Muscle of back (tissue), 13 donors: ENCODE measurements around the gene LEMD1. TPM values are rescaled to one million over a fixed set of nuclear protein-coding genes. Genes with fewer than 3 reads are reported as not detected.

Experiments
- DNase-seq, 3 donors: peaks; one replicate each; pipeline versions ENCODE4 v3.0.0 to v3.0.0-alpha.2; 2013
- long read RNA-seq, 9 donors: transcript quantifications; one replicate each; lab custom pipeline, GENCODE V29; 2026
- polyA plus RNA-seq, 10 donors: library from polyadenylated mRNA; unstranded; fragments of 120-200 nt; gene quantifications; one replicate each; pipeline ENCODE4 v1.2.1, GENCODE V29; 2013; ENCODE audit not compliant: insufficient read length in 10 of 10

The LEMD1 gene, protein sequence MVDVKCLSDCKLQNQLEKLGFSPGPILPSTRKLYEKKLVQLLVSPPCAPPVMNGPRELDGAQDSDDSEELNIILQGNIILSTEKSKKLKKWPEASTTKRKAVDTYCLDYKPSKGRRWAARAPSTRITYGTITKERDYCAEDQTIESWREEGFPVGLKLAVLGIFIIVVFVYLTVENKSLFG
- polyA plus RNA-seq, result not detected
- long read RNA-seq, donor 1, result 0 reads
- long read RNA-seq, donor 2, result 0 reads
- long read RNA-seq, donor 3, result 0 reads
- long read RNA-seq, donor 4, result 0 reads
- long read RNA-seq, donor 5, result 0 reads
- long read RNA-seq, donor 6, result 0 reads
- long read RNA-seq, donor 7, partial matches to known transcripts, result 10 of 10 reads
- long read RNA-seq, donor 7, other reads (novel, unspliced or antisense), result 0 of 10 reads
- long read RNA-seq, donor 8, result 0 reads
- long read RNA-seq, donor 9, result 0 reads

DNA sequence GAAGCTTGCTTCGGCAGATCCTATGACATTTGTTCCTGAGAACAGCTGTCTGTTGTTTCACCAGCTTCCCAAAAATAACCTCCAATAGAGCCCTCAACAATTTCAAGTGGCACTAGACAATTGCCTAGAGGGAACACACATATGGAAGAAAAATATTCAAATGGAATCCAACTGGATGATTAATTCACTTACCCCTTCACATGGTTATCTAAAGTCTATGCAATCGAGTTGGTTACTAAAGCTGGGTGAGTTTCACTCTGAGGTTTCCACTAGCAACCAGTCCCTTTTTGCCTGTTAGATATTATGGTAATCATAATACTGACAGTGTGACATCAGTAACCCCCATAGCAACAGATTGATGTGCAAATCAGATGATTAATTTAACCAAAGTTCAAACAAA is at the start of gene LEMD1:
TSS of gene LEMD1 (minus strand) at position 259 of the 400 bp plus-strand sequence. CDS start 1,520 bp downstream, outside the sequence.
- no peak for DNase-seq

DNA sequence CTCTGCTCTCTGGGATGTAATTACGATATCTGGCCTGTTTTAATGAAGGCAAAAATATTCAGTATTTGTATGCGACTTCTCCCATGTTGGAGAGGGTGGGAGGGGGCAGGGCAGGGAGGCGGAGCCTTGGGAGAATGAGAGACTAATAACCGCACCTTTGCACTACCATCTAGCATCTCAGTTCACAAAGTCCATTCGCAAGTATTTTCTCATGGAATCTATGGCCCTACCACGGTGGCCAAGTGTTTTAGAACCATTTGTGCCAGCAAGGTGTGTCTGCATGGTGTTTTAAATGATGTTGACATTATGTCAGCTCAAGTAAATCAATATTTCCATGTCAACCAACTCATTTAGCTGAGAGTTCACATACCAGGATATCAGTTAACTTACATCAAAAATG is 48.3 kb upstream of the LEMD1 start:
- DNase-seq, result no peak

DNA sequence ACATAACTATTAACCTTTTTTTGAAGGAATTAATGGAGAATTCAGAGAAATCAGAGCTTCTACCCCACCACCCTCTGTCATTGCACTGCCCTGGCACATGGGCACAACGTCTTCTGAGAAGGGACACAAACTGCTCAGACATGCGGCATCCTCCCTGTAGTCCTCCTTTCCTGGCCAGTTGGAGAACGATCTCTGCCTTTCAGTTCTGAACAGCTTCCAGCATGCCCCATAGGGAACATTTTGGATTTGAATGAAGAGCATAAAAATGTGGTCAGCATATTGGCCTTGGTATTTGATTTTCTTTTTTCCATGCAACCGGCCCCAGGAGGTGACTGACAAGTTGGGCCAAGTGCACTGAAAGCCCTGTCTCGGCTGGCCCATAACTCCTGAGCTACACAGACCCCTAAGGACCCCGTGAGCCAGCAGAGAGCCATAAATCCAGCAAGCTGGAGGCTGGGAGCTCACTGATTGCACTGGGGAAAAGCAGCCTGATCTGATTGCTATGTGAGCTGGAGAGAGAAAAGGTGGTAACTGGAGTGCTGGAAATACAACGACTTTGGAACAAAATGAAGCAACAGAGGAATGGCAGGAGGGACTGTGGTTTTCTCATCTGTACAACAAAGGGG is 44.9 kb upstream of the LEMD1 start:
- peak in 1 of 3 donors; percentile 65 for DNase-seq

DNA sequence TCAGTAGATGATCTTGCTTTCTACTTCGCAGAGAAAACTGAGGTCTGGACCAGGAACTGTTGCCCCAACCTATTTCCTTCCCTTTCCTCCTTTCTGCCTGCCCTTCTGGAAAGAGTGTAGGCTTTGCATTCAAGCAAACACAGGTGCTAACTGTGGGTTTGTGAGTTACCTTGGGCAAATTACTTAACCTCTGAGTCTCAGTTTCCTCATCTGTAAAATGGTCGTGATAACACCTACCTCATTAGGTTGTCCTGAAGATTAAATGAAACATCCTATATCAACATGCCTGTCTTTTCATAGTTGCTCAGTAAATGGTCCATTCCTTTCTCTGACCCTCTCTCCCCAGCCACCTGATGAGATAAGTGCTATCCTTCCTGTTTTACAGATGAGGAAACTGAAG is 43.5 kb upstream of the LEMD1 start:
- no peak for DNase-seq

DNA sequence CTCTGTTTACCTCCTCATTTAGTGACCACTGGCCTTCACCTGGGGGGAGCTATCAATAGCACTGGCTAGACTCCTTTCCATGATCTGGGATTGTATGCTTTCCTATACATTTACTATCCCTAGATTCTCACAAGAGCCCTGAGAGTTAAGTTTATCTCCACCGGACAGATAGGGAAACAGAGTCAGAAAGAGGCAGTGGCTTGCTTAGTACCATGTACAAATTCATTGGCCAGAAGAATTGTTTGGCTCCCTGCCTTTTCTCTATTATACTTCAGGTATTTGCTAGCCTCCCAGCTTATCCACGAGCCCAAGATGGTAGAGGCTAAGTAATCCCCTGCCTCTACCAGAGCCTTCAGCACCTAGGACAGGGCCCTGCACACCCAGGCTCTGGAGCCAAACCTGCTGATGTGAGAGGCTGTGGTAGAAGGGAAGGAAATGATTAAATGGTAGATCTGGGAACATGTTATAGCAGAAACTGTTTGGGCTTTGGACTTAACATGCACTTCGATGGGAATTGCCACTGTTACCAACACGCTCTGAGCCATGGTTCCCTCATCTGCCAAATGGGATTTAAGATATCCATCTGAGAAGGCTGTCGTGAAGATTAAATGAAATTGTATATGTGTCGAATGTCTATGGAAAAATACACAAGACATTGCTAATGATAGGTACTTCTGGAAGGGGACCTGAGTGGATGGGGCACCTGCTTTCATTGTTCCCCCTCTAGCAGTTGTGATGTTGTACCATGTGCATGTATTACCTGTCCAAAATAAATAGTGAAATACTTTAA is 37.1 kb upstream of the LEMD1 start:
- peak in 2 of 3 donors; percentile 55 to 78 for DNase-seq

DNA sequence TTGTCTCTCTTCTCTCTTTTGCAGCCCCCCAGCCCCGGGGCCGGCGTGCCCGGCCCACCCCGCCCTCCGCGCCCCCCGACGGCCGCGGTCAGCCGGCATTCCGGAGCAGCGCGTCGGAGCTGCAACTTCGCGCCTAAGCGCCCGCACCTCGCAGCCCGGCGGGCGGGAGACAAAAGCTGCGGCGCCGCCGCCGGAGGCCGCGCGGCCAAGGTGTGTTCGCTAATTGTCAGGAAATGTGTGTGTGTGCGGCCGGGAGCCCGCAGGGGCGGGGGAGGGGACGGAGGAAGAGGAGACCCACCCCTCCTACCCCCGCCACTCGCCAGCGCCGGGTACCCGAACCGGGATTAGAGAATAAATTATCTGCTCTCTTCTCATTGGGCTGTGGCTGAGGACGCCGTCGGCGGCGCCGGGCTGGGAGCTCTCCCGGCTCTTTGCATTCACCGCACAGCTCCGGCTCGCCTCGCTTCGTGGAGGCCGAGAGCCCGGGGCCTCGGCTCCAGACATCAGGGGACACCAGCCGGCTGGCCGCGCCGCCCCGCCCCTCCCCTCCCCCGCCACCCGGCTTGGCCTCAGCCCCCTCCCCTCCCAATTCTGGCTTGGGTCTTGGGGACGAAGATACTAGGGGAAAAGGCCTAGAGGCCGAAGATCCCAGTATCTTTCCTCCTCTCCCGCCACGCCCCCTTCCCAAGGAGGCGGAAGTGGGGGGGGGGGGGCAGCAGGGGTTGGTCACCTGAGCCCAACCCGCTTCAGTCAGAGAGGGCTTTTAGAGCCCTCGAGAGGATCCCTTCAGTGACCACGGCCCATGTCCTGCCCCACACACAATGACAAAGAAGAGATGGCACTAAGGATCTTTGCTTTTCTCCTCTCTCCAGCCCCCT is 35.3 kb upstream of the LEMD1 start:
- DNase-seq, result no peak

DNA sequence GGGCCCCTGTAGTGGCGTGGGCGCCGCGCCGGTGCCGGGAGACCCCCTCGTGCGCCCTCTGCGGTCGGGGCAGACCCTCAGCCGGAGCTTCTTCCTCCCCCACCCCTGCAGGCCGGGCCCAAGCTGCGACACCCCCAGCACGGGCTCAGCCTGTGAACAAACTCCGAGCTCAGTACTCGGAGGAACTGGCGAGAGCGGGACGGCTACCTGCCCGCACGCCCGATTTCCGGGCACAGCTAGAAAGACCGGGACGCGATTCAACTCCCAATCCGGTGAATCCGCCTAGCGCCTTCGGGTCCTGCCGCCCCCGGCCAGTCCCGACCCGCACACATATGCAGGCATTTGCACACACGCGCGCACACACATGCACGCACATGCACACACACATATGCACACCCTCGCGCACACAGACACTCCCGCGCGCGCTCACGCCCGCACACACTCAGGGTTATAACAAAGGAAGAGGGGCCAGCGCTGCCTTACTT is 34.6 kb upstream of the LEMD1 start:
- DNase-seq, result no peak

DNA sequence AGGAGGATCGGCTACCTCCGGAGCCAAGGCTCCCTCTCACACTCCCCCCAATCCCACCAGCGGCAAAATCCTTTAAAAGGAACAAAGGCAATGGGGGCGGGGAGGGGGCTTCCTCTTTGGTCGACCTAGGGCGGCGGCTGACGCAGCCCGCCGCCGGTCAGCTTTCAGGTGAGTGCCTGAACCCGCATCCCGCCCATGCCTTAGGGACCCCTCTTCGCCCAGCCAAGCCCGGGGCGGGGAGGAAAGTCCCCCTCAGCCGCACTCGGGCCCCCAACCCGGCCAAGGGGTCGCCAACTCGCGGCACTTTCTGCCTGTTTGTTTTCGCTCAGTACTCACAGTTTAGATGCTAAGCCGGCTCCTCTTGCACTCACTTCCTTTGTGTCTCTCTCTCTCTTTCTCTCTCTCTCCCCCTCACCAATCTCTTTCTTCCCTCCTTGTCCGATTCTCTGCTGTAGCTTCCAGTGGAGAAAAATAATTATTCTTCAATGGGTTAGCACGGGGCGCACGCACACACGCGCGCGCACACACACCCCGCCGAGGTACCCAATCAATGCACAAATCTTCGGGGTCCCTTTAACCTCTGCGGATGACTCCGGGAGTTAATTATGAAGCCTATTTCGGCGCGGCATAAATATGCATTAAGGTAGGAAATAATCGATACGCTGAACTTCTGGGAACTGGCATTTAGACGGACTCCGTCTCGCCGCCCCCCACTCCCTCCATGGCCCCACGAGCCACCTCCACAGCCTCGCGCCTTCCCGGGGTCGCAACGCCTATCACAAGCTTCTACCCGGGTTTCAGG is 33.9 kb upstream of the LEMD1 start, which contains the start of gene BLACAT1:
TSS of gene BLACAT1 (minus strand) at position 465 of the 802 bp plus-strand sequence.
- DNase-seq, result no peak

DNA sequence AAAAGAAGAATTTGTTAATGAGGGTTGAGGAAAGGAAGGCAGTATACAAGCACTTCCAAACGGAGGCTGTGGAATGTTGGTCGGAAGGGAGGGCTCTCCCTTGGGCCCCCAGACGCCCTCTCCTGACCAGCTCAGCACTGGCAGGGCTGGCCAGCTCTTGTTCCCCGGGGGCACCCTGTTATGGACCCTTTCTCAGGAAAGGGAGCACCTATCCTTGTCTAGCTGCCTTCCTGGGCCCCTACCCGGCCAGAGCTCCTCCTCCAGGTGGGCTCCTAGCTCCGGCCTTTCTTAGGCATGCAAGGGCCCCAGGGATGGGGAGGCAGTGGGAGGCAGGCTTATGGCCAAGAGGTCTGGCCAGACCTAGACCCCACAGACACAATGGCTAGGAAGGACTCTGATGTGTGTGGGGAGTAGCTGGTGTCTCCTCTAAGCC is 33.1 kb upstream of the LEMD1 start:
- DNase-seq, result no peak

DNA sequence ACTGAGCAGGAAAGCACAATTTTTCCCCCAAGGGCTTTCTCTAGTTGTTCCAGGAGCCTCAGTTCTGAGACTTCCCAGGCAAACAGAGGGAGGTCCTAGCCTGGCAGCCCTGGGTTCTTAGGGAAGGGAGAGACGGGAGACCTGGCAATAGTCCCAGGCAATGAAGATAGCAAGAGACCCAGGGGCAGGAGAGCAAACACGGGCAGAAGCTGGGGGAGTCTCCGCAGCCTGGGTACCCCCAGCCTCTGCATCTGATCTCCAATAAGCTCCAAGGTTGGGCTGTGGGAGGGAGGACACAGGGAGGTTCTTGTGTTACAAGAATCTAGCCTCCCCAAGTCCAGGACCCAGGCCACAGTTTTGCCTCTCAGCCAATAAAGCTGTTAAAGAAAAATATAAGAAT is 31.6 kb upstream of the LEMD1 start:
- DNase-seq, result no peak

DNA sequence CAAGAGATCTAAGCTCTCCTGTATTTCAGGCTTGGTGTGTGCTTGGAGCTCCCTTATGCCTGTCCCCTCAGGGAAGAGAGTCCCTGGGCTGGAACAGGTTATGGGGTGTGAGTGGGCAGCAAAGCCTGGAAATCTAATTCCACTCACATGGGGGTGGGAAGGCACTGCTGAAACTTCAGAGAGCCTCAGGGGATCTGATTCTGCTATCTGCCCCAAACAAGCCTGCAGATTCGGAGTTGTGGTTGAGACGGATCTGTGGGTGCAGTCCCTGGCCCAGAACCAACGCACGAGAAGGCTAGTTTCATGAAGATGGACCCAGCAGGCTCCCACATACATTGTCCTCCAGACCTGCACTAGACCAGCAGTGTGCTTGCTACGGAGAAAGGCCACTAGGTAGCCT is 31.1 kb upstream of the LEMD1 start:
- DNase-seq, result no peak

DNA sequence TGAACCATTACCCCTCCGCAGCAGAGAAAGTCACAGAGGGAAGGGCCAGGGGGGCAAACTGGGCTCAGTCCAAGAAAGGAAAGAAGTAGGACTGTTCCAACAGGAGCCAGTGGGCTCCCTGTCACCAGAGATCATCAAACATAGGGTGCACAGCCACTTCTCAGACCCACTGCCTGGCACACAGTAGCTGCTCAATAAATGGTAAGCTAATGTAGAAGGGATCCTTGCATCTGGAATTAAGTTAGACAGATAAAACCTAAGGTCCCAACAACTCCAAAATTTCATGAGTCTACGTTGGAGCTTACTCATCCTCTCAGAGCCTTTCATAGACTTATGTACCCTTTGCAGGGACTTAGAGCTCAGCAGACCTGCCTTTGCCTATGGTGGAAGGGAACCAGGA is 30.5 kb upstream of the LEMD1 start:
- no peak for DNase-seq

DNA sequence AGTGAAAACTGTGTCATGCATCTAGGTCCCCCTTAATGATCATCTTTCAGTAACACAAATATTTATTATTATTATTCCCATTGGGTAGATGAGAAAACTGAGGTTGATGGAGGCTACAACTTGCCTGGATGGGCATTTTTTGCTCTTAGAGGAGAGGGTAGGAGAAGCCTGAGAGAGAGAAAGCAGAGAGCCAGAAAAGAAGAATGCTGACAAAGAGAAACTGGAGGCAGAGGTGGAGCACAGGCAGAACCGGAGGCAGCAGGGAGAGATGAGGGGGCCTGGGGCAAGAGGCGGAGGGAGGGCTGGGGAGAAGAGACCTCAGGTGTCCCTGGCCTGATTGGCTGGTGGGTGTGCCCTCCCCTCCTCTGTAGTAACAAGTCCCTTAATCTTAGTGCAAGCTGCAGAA is 29.9 kb upstream of the LEMD1 start:
- DNase-seq, result no peak

DNA sequence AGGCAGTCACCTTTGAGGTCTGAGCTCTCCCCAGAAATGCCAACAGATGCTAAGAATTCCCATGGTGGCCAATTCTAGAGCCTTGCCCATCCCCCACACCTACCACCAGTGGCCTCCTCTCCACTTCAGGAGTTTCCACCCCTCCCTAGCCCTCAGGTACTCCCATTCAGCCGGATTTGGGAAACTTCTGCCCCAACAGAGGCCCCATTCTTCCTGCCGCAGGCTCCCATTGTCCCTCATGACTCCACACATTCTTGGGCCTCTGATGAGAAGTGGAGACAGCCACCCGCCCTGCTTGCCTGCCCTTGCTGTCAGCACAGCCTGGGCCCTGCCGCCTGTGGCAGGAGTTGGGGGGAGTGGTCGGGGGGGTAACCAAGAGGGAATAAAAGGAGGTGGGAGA is 29.3 kb upstream of the LEMD1 start:
- no peak for DNase-seq

DNA sequence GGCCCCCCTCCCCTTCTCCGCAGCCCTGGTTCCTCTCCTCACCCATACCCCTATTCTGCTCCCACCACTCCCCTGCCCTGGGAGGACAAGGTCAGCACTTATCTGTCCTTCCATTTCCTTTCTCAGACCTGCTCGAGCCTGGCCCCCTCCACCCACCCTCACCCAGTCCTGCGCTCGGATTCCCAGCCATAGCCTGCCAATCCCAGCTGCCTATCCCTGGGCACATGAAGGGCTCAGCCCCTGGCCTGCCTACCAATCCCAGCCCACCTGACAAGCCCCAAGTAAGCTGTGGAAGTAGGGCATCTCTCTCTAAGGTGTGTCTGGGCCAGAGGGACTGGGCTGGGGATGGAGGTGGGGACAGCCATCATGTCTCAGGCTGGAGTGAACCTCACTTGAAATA is 28.6 kb upstream of the LEMD1 start:
- no peak for DNase-seq

DNA sequence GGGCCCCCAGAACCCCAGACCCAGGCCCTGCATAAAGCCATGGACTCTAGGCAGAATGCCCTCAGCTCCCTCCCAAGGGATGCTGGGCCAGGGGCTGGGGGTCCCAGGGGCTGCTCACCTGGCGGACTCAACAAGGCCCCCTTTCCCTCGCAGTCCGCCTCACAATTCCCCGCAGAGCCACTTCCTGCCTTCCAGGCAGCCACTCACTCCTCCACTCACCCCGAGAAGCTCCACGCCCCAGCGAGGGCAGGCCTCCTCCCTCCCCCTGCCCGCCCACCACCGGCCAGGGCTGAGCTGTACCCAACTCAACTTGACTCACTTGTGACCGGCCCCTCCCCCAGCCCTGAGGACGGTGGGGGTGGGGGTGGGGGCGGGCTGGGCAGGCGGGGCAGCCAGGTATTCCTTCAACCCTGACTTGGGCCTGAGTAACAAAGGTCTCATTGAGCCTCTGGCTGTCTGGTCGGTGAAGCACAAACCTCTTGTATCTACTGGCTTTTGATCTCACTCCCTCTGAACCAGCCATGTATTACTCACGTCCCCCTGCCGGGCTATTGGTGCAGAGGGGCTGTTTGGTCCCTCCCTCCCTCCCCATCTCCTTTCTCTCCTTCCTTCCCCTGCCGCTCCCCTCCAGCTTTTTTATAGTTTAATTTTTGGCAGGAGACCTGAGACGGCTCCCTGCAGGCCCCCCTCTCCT is 28.0 kb upstream of the LEMD1 start:
- no peak for DNase-seq

DNA sequence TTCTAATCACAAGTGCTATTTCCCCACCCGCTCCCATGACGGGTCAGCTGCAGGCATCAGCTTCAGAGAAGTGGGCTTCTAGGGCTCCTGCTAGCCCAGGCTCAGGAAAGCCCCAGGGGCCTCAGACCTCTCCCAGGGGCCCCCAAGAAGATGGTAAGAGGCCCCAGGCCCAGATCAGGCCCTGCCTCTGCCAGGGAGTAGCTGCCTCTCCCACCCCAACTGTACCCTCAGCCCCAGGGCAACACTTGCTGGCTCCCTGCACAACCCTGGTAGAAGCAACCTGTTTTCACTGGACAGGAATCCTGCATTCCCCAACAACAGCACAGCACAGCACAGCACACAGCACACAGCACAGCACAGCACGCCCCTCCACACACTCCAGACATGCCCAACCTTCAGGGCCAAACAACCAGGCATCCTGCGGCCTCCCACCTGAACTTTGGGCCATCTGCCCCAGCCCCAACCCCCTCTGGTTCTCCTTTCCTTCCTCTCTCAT is 27.4 kb upstream of the LEMD1 start:
- DNase-seq, result no peak

DNA sequence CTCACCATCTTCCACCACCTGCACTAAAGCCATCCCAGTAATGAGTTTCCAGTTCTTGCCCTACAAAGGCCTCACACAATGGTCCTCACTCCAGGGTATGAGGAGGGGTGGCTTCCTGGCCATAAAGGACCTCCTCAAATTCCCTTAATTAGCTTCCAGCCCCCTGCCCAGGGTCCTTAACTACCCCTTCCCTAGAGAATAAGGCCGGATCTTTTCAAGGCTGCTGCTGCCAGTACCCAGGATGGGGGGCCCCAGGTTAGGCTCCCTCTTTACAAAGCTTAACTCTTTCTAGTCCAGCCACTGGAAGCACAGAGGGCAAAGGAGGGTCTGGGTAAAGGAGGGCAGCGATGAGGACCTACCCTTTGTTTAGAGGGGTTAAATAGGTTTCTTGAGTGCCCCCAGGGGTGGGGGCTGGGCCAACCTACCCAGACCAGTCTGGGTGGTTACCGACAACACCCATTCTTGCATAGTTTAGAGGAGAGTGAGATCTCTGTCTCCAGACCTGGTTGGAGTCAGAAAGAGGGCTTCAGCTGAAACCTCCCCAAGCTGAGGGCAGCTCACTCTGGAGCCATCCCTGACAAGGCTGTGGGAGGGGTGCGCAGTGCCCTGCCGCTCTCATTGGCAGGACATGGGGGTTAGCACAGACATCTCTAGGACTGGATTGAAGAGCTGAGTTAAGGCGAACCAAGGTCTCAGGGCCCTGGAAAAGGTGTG is 26.8 kb upstream of the LEMD1 start:
- no peak for DNase-seq
